GM10847 (cell line): ENCODE results near the gene EPS8L1.

Experiments used
- POLR2A ChIP-seq: IDR thresholded peaks from 2 replicates; pipeline ENCODE4 v1.6.1; 2011; ENCODE audit not compliant: insufficient read length; ENCODE audit errors: extremely low read depth

EPS8L1 gene

GRCh38 chr19:55075371-55075998 is at the start of gene EPS8L1:
TSS of gene EPS8L1 (plus strand) at chr19:55075869. CDS start at chr19:55076445, 576 bp downstream.
- TF ChIP-seq POLR2A: no peak

GRCh38 chr19:55027472-55028337 is 48.0 kb upstream of the EPS8L1 start:
- TF ChIP-seq POLR2A: no peak

- TF ChIP-seq POLR2A: no peak
Observed at GRCh38 chr19:55028757-55029156, 46.9 kb upstream of the EPS8L1 start.

- TF ChIP-seq POLR2A: no peak
Observed at GRCh38 chr19:55031178-55031577, 44.5 kb upstream of the EPS8L1 start.

GRCh38 chr19:55032170-55032800 is 43.4 kb upstream of the EPS8L1 start:
- TF ChIP-seq POLR2A: no peak

- no peak for TF ChIP-seq POLR2A
Observed at GRCh38 chr19:55034751-55035150, 40.9 kb upstream of the EPS8L1 start.

GRCh38 chr19:55036058-55036457 is 39.6 kb upstream of the EPS8L1 start:
- no peak for TF ChIP-seq POLR2A

GRCh38 chr19:55041244-55041626 is 34.4 kb upstream of the EPS8L1 start:
- TF ChIP-seq POLR2A: no peak

GRCh38 chr19:55041627-55042343 is 33.9 kb upstream of the EPS8L1 start:
- TF ChIP-seq POLR2A: no peak

GRCh38 chr19:55042344-55042678 is 33.4 kb upstream of the EPS8L1 start:
- no peak for TF ChIP-seq POLR2A

GRCh38 chr19:55042688-55043087 is 33.0 kb upstream of the EPS8L1 start:
- TF ChIP-seq POLR2A: no peak

GRCh38 chr19:55044286-55044685 is 31.4 kb upstream of the EPS8L1 start:
- TF ChIP-seq POLR2A: no peak

GRCh38 chr19:55044771-55045716 is 30.6 kb upstream of the EPS8L1 start:
- TF ChIP-seq POLR2A: no peak

GRCh38 chr19:55046975-55047622 is 28.6 kb upstream of the EPS8L1 start:
- no peak for TF ChIP-seq POLR2A

GRCh38 chr19:55047951-55048350 is 27.7 kb upstream of the EPS8L1 start:
- TF ChIP-seq POLR2A: no peak
